HEK293 (cell line): ENCODE measurements around the gene PITHD1.

Experiments
- CTCF ChIA-PET: fragments of 350-600 bp; formaldehyde crosslinking; extraction: SDS; loops from one replicate; lab custom pipeline; 2021; ENCODE audit warnings: antibody characterized with exemption; lab: Yijun Ruan, JAX
- POLR2A ChIA-PET: fragments of 300-600 bp; formaldehyde crosslinking; extraction: SDS; loops from one replicate; lab custom pipeline; 2020; ENCODE audit warnings: antibody characterized with exemption, inconsistent platforms; lab: Yijun Ruan, JAX
- H3K27ac ChIP-seq: fragments of 200-500 bp; sonication (Bioruptor generic); 2 replicates; pipeline ENCODE4 v1.5.1; 2014; ENCODE audit warnings: low read depth, low read length, control low read depth, inconsistent platforms; ENCODE audit errors: extremely low read depth
- H3K36me3 ChIP-seq, 2 experiments: fragments of 200-500 bp in 1 of 2; sonication (Bioruptor generic) in 1 of 2; 1 replicate in 1 of 2; 2 replicates in 1 of 2; pipeline ENCODE4 v1.5.1; 2014 to 2017; ENCODE audit warnings: inconsistent platforms in 2 of 2, low read length in 2 of 2; ENCODE audit not compliant: control insufficient read depth in 2 of 2, insufficient read depth in 1 of 2
- H3K4me1 ChIP-seq: fragments of 200-500 bp; sonication (Bioruptor generic); 2 replicates; pipeline ENCODE4 v1.5.1; 2014; ENCODE audit warnings: mild to moderate bottlenecking, low read length, inconsistent platforms; ENCODE audit not compliant: control insufficient read depth, insufficient read depth
- H3K4me3 ChIP-seq: 2 replicates; pipeline ENCODE4 v1.5.1; 2011; ENCODE audit warnings: low read depth, mild to moderate bottlenecking, control low read depth, low read length, moderate library complexity
- H3K9me3 ChIP-seq: fragments of 200-500 bp; sonication (Bioruptor generic); 2 replicates; pipeline ENCODE4 v1.5.1; 2014; ENCODE audit warnings: low read depth, low read length, inconsistent platforms; ENCODE audit not compliant: control insufficient read depth, insufficient read depth
- BCL6B ChIP-seq: fragments of 450-650 bp; formaldehyde crosslinking; IDR thresholded peaks from 2 replicates; pipeline ENCODE4 v1.5.1; 2017; ENCODE audit warnings: missing biosample characterization, missing genetic modification characterization
- CTCF ChIP-seq: fragments of 450-650 bp; formaldehyde crosslinking; IDR thresholded peaks from 2 replicates; pipeline ENCODE4 v1.5.1; 2016; ENCODE audit warnings: missing biosample characterization, missing genetic modification characterization
- GLI2 ChIP-seq: fragments of 450-650 bp; formaldehyde crosslinking; IDR thresholded peaks from 2 replicates; pipeline ENCODE4; 2017; ENCODE audit warnings: missing biosample characterization, missing genetic modification characterization, low read depth, borderline replicate concordance
- KLF1 ChIP-seq: fragments of 450-650 bp; formaldehyde crosslinking; IDR thresholded peaks from 2 replicates; pipeline ENCODE4 v1.5.1; 2016; ENCODE audit warnings: missing biosample characterization, missing genetic modification characterization
- SCRT2 ChIP-seq: fragments of 450-650 bp; formaldehyde crosslinking; IDR thresholded peaks from 2 replicates; pipeline ENCODE4 v1.5.1; 2016; ENCODE audit warnings: missing biosample characterization, missing genetic modification characterization
- SETDB1 ChIP-seq: IDR thresholded peaks from one replicate; pipeline ENCODE4 v1.6.1; 2017; ENCODE audit warnings: mild to moderate bottlenecking, low read length, moderate library complexity, mixed read lengths; ENCODE audit not compliant: insufficient read length
- ZBTB17 ChIP-seq: fragments of 450-650 bp; formaldehyde crosslinking; IDR thresholded peaks from 2 replicates; pipeline ENCODE4 v1.5.1; 2016; ENCODE audit warnings: missing biosample characterization, missing genetic modification characterization
- ZFP37 ChIP-seq: fragments of 450-650 bp; formaldehyde crosslinking; IDR thresholded peaks from 2 replicates; pipeline ENCODE4 v1.5.1; 2016; ENCODE audit warnings: missing biosample characterization, missing genetic modification characterization
- ZNF132 ChIP-seq: fragments of 450-650 bp; formaldehyde crosslinking; IDR thresholded peaks from 2 replicates; pipeline ENCODE4 v1.5.1; 2017; ENCODE audit warnings: missing biosample characterization, missing genetic modification characterization, borderline replicate concordance
- ZNF140 ChIP-seq: fragments of 450-650 bp; formaldehyde crosslinking; IDR thresholded peaks from 2 replicates; pipeline ENCODE4 v1.5.1; 2016; ENCODE audit warnings: missing biosample characterization, missing genetic modification characterization
- ZNF157 ChIP-seq: fragments of 450-650 bp; formaldehyde crosslinking; IDR thresholded peaks from 2 replicates; pipeline ENCODE4 v1.5.1; 2016; ENCODE audit warnings: missing biosample characterization, missing genetic modification characterization
- ZNF2 ChIP-seq: fragments of 450-650 bp; formaldehyde crosslinking; IDR thresholded peaks from 2 replicates; pipeline ENCODE4 v1.5.1; 2016; ENCODE audit warnings: missing biosample characterization, missing genetic modification characterization
- ZNF221 ChIP-seq: fragments of 450-650 bp; formaldehyde crosslinking; IDR thresholded peaks from 2 replicates; pipeline ENCODE4 v1.5.1; 2017; ENCODE audit warnings: missing biosample characterization, missing genetic modification characterization, borderline replicate concordance
- ZNF280D ChIP-seq: fragments of 450-650 bp; formaldehyde crosslinking; IDR thresholded peaks from 2 replicates; pipeline ENCODE4 v1.5.1; 2016; ENCODE audit warnings: missing biosample characterization, missing genetic modification characterization
- ZNF292 ChIP-seq: fragments of 450-650 bp; formaldehyde crosslinking; IDR thresholded peaks from 2 replicates; pipeline ENCODE4 v1.5.1; 2016; ENCODE audit warnings: low read depth, missing biosample characterization, missing genetic modification characterization, borderline replicate concordance
- ZNF362 ChIP-seq: fragments of 450-650 bp; formaldehyde crosslinking; IDR thresholded peaks from 2 replicates; pipeline ENCODE4 v1.5.1; 2016; ENCODE audit warnings: missing biosample characterization, missing genetic modification characterization
- ZNF626 ChIP-seq: fragments of 450-650 bp; sonication (Bioruptor Pico); formaldehyde crosslinking; IDR thresholded peaks from 2 replicates; pipeline ENCODE4 v1.5.1; 2018; ENCODE audit warnings: missing biosample characterization, missing genetic modification characterization, inconsistent platforms
- ZNF660 ChIP-seq: fragments of 450-650 bp; IDR thresholded peaks from 2 replicates; pipeline ENCODE4 v1.5.1; 2018; ENCODE audit warnings: missing biosample characterization, mild to moderate bottlenecking, missing genetic modification characterization
- ZNF76 ChIP-seq: fragments of 450-650 bp; formaldehyde crosslinking; IDR thresholded peaks from 2 replicates; pipeline ENCODE4; 2016; ENCODE audit warnings: low read depth, missing biosample characterization, missing genetic modification characterization, borderline replicate concordance
- ZNF768 ChIP-seq: fragments of 450-650 bp; formaldehyde crosslinking; IDR thresholded peaks from 2 replicates; pipeline ENCODE4 v1.5.1; 2018; ENCODE audit warnings: missing biosample characterization, mild to moderate bottlenecking, missing genetic modification characterization
- ZNF785 ChIP-seq: fragments of 450-650 bp; formaldehyde crosslinking; IDR thresholded peaks from 2 replicates; pipeline ENCODE4 v1.5.1; 2016; ENCODE audit warnings: missing biosample characterization, missing genetic modification characterization
- ZNF830 ChIP-seq: fragments of 450-650 bp; IDR thresholded peaks from 2 replicates; pipeline ENCODE4 v1.5.0; 2018; ENCODE audit warnings: missing biosample characterization, missing genetic modification characterization, low read depth, mild to moderate bottlenecking, moderate library complexity
- TF ChIP-seq, protein P1 (sequence below): fragments of 450-650 bp; formaldehyde crosslinking; IDR thresholded peaks from 2 replicates; pipeline ENCODE4 v1.5.1; 2016; ENCODE audit warnings: missing biosample characterization, missing genetic modification characterization, low read depth

Gene PITHD1

GRCh38 chr1:23748016-23748415 is 30.2 kb upstream of the PITHD1 start:
- Histone ChIP-seq H3K27ac (no peak overlapping the region), H3K4me1 (peaks cover 5% of the 10 kb centered on the region), H3K36me3 (peaks cover 21 to 72% of the 10 kb centered on the region in 2 experiments), H3K4me3 (no peak overlapping the region), H3K9me3 (no peaks in the 10 kb centered on the region)
- POLR2A ChIA-PET = interaction anchor here (1.0 kb wide), 1 partner anchor 28 kb away, joined by 3 read pairs; no protein-coding TSS in a partner anchor
- CTCF ChIA-PET = interaction anchor here (1.1 kb wide), 1 partner anchor 29 kb away, joined by 3 read pairs; no protein-coding TSS in a partner anchor
- TF ChIP-seq ZNF362 (tag by site-specific recombination) = no peak
- TF ChIP-seq GLI2 (tag by site-specific recombination) = no peak
- TF ChIP-seq ZBTB17 (tag by site-specific recombination) = peak; percentile 49; the same call in 1 of the 2 replicates
- TF ChIP-seq ZNF76 (tag by site-specific recombination) = no peak

DNA sequence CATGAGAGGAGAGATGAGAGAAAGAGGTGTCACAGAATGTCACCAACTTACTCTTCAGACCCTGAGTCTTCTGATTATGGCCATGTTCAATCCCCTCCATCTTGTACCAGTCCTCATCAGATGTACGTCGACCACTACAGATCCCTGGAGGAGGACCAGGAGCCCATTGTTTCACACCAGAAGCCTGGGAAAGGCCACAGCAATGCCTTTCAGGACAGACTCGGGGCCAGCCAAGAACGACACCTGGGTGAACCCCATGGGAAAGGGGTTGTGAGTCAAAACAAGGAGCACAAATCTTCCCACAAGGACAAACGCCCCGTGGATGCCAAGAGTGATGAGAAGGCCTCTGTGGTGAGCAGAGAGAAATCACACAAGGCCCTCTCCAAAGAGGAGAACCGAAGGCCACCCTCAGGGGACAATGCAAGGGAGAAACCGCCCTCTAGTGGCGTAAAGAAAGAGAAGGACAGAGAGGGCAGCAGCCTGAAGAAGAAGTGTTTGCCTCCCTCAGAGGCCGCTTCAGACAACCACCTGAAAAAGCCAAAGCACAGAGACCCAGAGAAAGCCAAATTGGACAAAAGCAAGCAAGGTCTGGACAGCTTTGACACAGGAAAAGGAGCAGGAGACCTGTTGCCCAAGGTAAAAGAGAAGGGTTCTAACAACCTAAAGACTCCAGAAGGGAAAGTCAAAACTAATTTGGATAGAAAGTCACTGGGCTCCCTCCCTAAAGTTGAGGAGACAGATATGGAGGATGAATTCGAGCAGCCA is 27.0 kb upstream of the PITHD1 start:
- H3K9me3 ChIP-seq = no peaks in the 10 kb centered on the region
- CTCF ChIA-PET = interaction anchor here (0.6 to 1.8 kb wide), 9 partner anchors 10 to 206 kb away, joined by 3 to 6 read pairs (median 3); no protein-coding TSS in a partner anchor
- H3K27ac ChIP-seq = peak overlapping the region; percentile 39; the same call in 1 of the 2 replicates
- no peak overlapping the region for H3K4me3 ChIP-seq
- peaks cover 49 to 98% of the 10 kb centered on the region in 2 experiments for H3K36me3 ChIP-seq
- H3K4me1 ChIP-seq = no peaks in the 10 kb centered on the region
- POLR2A ChIA-PET = no interaction called here
- TF ChIP-seq ZNF626 (no peak), BCL6B (tag by site-specific recombination) (no peak), ZNF157 (tag by site-specific recombination) (no peak), ZNF280D (no peak), ZNF768 (tag by site-specific recombination) (no peak), CTCF (peak; percentile 61; the same call in 1 of the 2 replicates), ZNF140 (tag by site-specific recombination) (no peak), ZNF132 (tag by site-specific recombination) (no peak), SCRT2 (tag by site-specific recombination) (peak; percentile 73), ZNF785 (tag by site-specific recombination) (no peak), KLF1 (tag by site-specific recombination) (no peak), ZNF830 (no peak), ZNF2 (tag by site-specific recombination) (peak; percentile 85), ZFP37 (tag by site-specific recombination) (no peak), ZNF221 (no peak), SETDB1 (no peak), ZNF660 (tag by site-specific recombination) (no peak), ZNF292 (tag by site-specific recombination) (no peak)
- TF ChIP-seq, protein P1, sequence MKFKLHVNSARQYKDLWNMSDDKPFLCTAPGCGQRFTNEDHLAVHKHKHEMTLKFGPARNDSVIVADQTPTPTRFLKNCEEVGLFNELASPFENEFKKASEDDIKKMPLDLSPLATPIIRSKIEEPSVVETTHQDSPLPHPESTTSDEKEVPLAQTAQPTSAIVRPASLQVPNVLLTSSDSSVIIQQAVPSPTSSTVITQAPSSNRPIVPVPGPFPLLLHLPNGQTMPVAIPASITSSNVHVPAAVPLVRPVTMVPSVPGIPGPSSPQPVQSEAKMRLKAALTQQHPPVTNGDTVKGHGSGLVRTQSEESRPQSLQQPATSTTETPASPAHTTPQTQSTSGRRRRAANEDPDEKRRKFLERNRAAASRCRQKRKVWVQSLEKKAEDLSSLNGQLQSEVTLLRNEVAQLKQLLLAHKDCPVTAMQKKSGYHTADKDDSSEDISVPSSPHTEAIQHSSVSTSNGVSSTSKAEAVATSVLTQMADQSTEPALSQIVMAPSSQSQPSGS (tag by site-specific recombination) = no peak
